Panc1 (cell line): ENCODE measurements around the gene GPR137B. TPM values are rescaled to one million over a fixed set of nuclear protein-coding genes. Genes with fewer than 3 reads are reported as not detected.

ENCODE experiments used
- ATAC-seq: fragments of 200-7000 bp; cut with Tn5 transposase; 2 replicates; pipeline ENCODE4 v1.9.1; 2020; ENCODE audit warnings: mild to moderate bottlenecking, moderate library complexity
- BruUV-seq: library from RNA; stranded (reverse); fragments of 400-500 nt; replicated peaks from 2 replicates; lab custom pipeline; 2021; lab: Mats Ljungman, UMichigan
- CTCF ChIA-PET: fragments of 300-600 bp; sonication (Branson Sonifier 250); formaldehyde crosslinking; loops from one replicate; lab custom pipeline; 2022; ENCODE audit warnings: antibody characterized with exemption; lab: Charles Lee
- POLR2A ChIA-PET: fragments of 300-600 bp; sonication (Branson Sonifier 250); formaldehyde crosslinking; loops from one replicate; lab custom pipeline; 2022; ENCODE audit warnings: antibody characterized with exemption; lab: Charles Lee
- DNase-seq: peaks from one replicate; pipeline ENCODE4 v3.0.0-alpha.2; 2010; ENCODE audit warnings: low read depth, low spot score
- H3K27ac ChIP-seq: 2 replicates; pipeline ENCODE4 v1.5.1; 2011; ENCODE audit warnings: mild to moderate bottlenecking, low read length, inconsistent platforms
- H3K27me3 ChIP-seq: fragments of 200-500 bp; sonication (Bioruptor generic); 2 replicates; pipeline ENCODE4 v1.6.0; 2014; ENCODE audit warnings: low read length, inconsistent platforms; ENCODE audit not compliant: control insufficient read depth, insufficient read depth
- H3K36me3 ChIP-seq: fragments of 200-500 bp; sonication (Bioruptor generic); 2 replicates; pipeline ENCODE4 v1.5.1; 2014; ENCODE audit warnings: inconsistent platforms, mild to moderate bottlenecking, low read length, moderate library complexity; ENCODE audit not compliant: control insufficient read depth, insufficient read depth
- H3K4me1 ChIP-seq: 2 replicates; pipeline ENCODE4 v1.5.1; 2011; ENCODE audit warnings: inconsistent platforms, mild to moderate bottlenecking, low read length, moderate library complexity; ENCODE audit not compliant: control insufficient read depth, insufficient read depth
- H3K4me3 ChIP-seq, 2 experiments: 2 replicates each; pipeline ENCODE4 v1.5.1; 2011 to 2012; ENCODE audit warnings: low read depth in 2 of 2, low read length in 2 of 2, mild to moderate bottlenecking in 2 of 2, inconsistent platforms in 1 of 2, moderate library complexity in 1 of 2
- H3K9me3 ChIP-seq: fragments of 200-500 bp; sonication (Bioruptor generic); 2 replicates; pipeline ENCODE4 v1.5.1; 2014; ENCODE audit warnings: low read depth, mild to moderate bottlenecking, inconsistent platforms, low read length, moderate library complexity; ENCODE audit not compliant: control insufficient read depth, insufficient read depth
- POLR2AphosphoS5 ChIP-seq: IDR thresholded peaks from 2 replicates; pipeline ENCODE4 v1.6.1; 2012; ENCODE audit warnings: mild to moderate bottlenecking, low read depth, low read length, moderate library complexity
- SIN3A ChIP-seq: IDR thresholded peaks from 2 replicates; pipeline ENCODE4 v1.6.1; 2012; ENCODE audit warnings: low read depth, mild to moderate bottlenecking, low read length, moderate library complexity, borderline replicate concordance; ENCODE audit not compliant: insufficient read depth
- TCF7L2 ChIP-seq: IDR thresholded peaks from 2 replicates; pipeline ENCODE4 v1.6.1; 2011; ENCODE audit warnings: mild to moderate bottlenecking, low read depth, low read length, inconsistent platforms
- in situ Hi-C: cut with HindIII; loops from 2 replicates; pipeline ENCODE4 v1.10.0; 2016; ENCODE audit warnings: low sequenced_read_pairs, low pct_unique_long_range_greater_than_20kb
- intact Hi-C: fragments of 100-400 bp; cut with micrococcal nuclease; formaldehyde crosslinking; loops from one replicate; pipeline ENCODE4 v1.10.0; 2022; ENCODE audit not compliant: unreplicated experiment
- total RNA-seq: library from RNA; stranded (reverse); gene quantifications from one replicate; pipeline ENCODE4 v1.2.1, GENCODE V29; 2021; ENCODE audit not compliant: unreplicated experiment
- TF ChIP-seq, protein P1 (sequence below), 2 experiments: IDR thresholded peaks; 2 replicates each; pipeline ENCODE4 v1.6.1; 2011 to 2012; ENCODE audit warnings: low read depth in 2 of 2, control low read depth in 1 of 2, low read length in 1 of 2, mild to moderate bottlenecking in 1 of 2, moderate library complexity in 1 of 2; ENCODE audit not compliant: insufficient read depth in 1 of 2
- TF ChIP-seq, protein P2 (sequence below): fragments of 450-650 bp; IDR thresholded peaks from 2 replicates; pipeline ENCODE4 v1.5.1; 2017; ENCODE audit warnings: mild to moderate bottlenecking

GPR137B gene
- total RNA-seq, 1 experiment from 2014 or later = 25.3 TPM

DNA sequence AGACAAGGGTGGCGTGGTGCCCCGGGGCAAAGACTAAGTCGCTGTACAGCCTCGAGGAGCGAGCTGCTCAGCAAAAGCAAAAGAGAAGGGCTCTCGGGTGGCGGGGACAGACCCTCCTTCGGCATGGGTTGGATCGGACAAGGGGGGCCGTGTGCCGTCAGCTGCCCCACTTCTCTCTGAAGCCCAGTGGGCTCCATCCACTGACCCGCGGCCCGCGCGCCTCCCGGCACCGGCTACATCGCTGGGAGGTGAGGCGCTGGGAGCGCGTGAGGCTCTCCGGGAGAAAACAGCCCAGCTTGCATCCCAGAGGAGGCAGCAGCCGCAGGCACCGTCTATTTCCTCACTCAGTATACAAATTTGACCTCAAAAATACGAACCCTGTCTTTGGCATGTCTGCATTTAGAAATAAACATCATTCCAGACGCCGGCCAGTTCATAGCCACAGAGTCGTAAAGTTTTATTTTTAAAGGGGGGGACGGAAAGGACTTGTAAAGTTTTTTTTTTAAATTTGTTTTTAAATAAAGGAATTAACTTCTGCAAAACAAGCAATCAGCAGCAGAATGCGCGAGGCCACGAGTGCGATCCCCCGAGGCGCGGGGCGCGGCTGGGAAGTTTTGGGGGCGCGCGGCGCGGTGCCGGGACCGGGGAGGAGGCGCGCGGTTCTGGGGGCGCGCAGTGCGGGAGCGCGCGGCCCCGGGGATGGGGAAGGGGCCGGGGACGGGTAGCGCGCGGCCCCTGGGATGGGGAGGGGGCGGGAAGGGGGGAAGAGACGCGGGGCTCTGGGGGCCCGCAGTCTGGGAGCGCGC, 689 bp upstream of the GPR137B start:
- no peaks in the 10 kb centered on the region; the same call in 1 of the 2 replicates for H3K36me3 ChIP-seq
- CTCF ChIA-PET = interaction anchor here (0.6 kb wide), 1 partner anchor 143 kb away, joined by 5 read pairs; no protein-coding TSS in a partner anchor

DNA sequence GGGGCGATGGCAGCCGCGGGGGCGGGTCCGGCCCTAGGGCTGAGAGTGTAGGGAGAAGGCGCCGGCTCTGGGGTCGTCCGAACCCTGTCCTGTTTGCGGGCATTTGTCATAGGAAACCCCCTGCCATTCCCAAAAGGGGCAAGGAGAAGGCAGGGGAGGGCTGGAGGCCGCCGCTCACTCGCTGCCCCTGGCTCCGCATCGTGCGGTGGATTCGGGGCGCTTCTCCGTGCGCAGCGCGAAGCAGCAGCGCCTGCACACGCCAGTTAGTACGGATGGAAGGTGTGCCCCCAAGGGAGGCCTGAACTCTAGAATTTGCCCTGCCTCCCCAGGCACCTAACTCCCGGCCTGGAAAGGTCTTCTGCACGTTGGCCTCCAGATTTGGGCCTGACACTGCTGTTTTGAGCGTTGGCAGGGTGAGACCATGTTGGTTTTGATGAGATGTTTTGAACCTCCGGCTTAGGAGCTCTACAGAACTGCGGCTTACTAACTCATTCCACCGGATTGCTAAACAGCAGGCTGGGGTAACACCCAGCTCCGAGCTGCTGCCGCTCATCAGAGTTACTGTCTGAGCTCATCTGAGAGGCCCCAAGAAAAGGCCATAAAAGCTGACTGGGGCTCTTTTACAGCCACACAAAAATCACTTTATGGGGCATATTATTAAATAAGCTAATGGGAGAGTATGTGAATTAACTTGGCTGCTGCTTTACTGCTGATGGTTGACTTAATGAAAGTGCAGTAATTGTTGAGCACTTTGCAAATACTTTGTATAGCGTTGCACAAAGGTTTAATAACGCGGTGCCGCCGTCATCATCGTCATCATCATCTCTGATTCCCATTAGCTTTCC, 987 bp downstream of the GPR137B start:
- ATAC-seq (peak; percentile 22), DNase-seq (no peak)
- peak overlapping the region; percentile 81 to 84 for H3K4me3 ChIP-seq
- intact Hi-C loops (no loop called here), in situ Hi-C loops (no loop called here)
- H3K27me3 ChIP-seq = peaks cover 11% of the 10 kb centered on the region
- peaks cover 29% of the 10 kb centered on the region for H3K4me1 ChIP-seq
- CTCF ChIA-PET = no interaction called here
- no peaks in the 10 kb centered on the region; the same call in 1 of the 2 replicates for H3K36me3 ChIP-seq
- BruUV-seq = no TSS peak
- peak overlapping the region; percentile 81 for H3K27ac ChIP-seq
- H3K9me3 ChIP-seq = no peaks in the 10 kb centered on the region
- POLR2A ChIA-PET = no interaction called here
- no peak for TF ChIP-seq TCF7L2

More for the DNA sequence above, 689 bp upstream of the GPR137B start:
- peaks cover 11% of the 10 kb centered on the region for H3K27me3 ChIP-seq
- peak overlapping the region; percentile 54 for H3K27ac ChIP-seq
- DNase-seq = no peak
- BruUV-seq = no TSS peak
- peaks cover 23% of the 10 kb centered on the region for H3K4me1 ChIP-seq
- no peaks in the 10 kb centered on the region for H3K9me3 ChIP-seq
- in situ Hi-C loops (no loop called here), intact Hi-C loops (no loop called here)
- TF ChIP-seq, protein P1, sequence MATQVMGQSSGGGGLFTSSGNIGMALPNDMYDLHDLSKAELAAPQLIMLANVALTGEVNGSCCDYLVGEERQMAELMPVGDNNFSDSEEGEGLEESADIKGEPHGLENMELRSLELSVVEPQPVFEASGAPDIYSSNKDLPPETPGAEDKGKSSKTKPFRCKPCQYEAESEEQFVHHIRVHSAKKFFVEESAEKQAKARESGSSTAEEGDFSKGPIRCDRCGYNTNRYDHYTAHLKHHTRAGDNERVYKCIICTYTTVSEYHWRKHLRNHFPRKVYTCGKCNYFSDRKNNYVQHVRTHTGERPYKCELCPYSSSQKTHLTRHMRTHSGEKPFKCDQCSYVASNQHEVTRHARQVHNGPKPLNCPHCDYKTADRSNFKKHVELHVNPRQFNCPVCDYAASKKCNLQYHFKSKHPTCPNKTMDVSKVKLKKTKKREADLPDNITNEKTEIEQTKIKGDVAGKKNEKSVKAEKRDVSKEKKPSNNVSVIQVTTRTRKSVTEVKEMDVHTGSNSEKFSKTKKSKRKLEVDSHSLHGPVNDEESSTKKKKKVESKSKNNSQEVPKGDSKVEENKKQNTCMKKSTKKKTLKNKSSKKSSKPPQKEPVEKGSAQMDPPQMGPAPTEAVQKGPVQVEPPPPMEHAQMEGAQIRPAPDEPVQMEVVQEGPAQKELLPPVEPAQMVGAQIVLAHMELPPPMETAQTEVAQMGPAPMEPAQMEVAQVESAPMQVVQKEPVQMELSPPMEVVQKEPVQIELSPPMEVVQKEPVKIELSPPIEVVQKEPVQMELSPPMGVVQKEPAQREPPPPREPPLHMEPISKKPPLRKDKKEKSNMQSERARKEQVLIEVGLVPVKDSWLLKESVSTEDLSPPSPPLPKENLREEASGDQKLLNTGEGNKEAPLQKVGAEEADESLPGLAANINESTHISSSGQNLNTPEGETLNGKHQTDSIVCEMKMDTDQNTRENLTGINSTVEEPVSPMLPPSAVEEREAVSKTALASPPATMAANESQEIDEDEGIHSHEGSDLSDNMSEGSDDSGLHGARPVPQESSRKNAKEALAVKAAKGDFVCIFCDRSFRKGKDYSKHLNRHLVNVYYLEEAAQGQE (IDR thresholded peaks at IDR 0.05; ENCODE audit: insufficient read depth in 1 of 2, low read depth in 2 of 2, low read length in 1 of 2) = no peak
- TF ChIP-seq, protein P2, sequence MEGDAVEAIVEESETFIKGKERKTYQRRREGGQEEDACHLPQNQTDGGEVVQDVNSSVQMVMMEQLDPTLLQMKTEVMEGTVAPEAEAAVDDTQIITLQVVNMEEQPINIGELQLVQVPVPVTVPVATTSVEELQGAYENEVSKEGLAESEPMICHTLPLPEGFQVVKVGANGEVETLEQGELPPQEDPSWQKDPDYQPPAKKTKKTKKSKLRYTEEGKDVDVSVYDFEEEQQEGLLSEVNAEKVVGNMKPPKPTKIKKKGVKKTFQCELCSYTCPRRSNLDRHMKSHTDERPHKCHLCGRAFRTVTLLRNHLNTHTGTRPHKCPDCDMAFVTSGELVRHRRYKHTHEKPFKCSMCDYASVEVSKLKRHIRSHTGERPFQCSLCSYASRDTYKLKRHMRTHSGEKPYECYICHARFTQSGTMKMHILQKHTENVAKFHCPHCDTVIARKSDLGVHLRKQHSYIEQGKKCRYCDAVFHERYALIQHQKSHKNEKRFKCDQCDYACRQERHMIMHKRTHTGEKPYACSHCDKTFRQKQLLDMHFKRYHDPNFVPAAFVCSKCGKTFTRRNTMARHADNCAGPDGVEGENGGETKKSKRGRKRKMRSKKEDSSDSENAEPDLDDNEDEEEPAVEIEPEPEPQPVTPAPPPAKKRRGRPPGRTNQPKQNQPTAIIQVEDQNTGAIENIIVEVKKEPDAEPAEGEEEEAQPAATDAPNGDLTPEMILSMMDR = no peak
- TF ChIP-seq POLR2AphosphoS5 (no peak), TCF7L2 (no peak), SIN3A (no peak)
- POLR2A ChIA-PET = no interaction called here
- H3K4me3 ChIP-seq = peak overlapping the region; percentile 78 to 81
- peak; percentile 62 for ATAC-seq
